ENCODE data around the gene ULK2.

DNA sequence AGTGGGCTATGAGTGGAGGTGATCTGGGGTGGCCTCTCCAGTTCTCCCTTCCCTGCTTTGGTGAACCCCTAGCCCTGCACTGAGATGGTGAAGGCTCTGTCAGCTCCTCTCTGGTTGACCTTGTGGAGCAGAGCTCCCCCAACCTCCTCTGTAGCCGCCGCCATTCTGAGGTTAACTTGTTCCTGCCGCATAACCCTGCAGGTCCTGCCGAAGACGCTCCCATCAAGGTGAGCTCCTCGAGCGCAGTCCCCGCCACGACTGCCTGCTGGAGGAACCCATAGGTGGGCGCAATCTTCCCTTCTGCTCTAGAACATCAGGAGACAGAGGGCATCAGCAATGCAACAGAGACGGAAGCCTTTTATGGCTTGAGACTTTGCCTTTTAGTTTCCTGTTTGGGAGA lies 136.1 kb downstream of the ULK2 start:
- TF ChIP-seq, protein P1, sequence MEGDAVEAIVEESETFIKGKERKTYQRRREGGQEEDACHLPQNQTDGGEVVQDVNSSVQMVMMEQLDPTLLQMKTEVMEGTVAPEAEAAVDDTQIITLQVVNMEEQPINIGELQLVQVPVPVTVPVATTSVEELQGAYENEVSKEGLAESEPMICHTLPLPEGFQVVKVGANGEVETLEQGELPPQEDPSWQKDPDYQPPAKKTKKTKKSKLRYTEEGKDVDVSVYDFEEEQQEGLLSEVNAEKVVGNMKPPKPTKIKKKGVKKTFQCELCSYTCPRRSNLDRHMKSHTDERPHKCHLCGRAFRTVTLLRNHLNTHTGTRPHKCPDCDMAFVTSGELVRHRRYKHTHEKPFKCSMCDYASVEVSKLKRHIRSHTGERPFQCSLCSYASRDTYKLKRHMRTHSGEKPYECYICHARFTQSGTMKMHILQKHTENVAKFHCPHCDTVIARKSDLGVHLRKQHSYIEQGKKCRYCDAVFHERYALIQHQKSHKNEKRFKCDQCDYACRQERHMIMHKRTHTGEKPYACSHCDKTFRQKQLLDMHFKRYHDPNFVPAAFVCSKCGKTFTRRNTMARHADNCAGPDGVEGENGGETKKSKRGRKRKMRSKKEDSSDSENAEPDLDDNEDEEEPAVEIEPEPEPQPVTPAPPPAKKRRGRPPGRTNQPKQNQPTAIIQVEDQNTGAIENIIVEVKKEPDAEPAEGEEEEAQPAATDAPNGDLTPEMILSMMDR (IDR thresholded peaks at IDR 0.05): no peak
- no peak for TF ChIP-seq EZH2phosphoT487 (IDR thresholded peaks at IDR 0.05)

Data from neural progenitor cell (in vitro differentiated cells).